SK-N-SH (cell line): ENCODE results near the gene HIPK1. TPM values are rescaled to one million over a fixed set of nuclear protein-coding genes. Genes with fewer than 3 reads are reported as not detected.

Experiments used
- CTCF ChIA-PET: fragments of 300-600, 350-600 bp; formaldehyde crosslinking; extraction: SDS; loops from one replicate; lab custom pipeline; 2021; lab: Yijun Ruan, JAX
- POLR2A ChIA-PET: fragments of 350-600 bp; sonication (Branson Sonifier 250); formaldehyde crosslinking; extraction: SDS; loops from one replicate; lab custom pipeline; 2020; ENCODE audit warnings: antibody characterized with exemption, inconsistent platforms; lab: Yijun Ruan, JAX
- DNase-seq: peaks from one replicate; pipeline ENCODE4 v3.0.0; 2012
- H2AFZ ChIP-seq: fragments of 200-600 bp; sonication (generic); 2 replicates; pipeline ENCODE4 v1.8.1; 2016; ENCODE audit warnings: antibody characterized with exemption, mild to moderate bottlenecking, low read depth
- H3F3A ChIP-seq: fragments of 200-600 bp; sonication (generic); replicated peaks from 2 replicates; pipeline ENCODE3; 2016; ENCODE audit warnings: antibody characterized with exemption, mild to moderate bottlenecking; ENCODE audit not compliant: insufficient read depth
- H3K27ac ChIP-seq, 2 experiments: fragments of 200-500 bp in 1 of 2; fragments of 200-600 bp in 1 of 2; sonication (Bioruptor generic) in 1 of 2; sonication (generic), shearing (Covaris generic) in 1 of 2; 2 replicates each; pipeline versions ENCODE4 v1.5.1 to v1.6.1; 2014 to 2016; ENCODE audit warnings: low read depth in 2 of 2, inconsistent platforms in 1 of 2, low read length in 1 of 2, mild to moderate bottlenecking in 1 of 2, mixed read lengths in 1 of 2
- H3K27me3 ChIP-seq: fragments of 200-600 bp; sonication (generic), shearing (Covaris generic); 2 replicates; pipeline ENCODE4 v1.6.1; 2016; ENCODE audit warnings: mixed run types; ENCODE audit not compliant: insufficient read depth
- H3K36me3 ChIP-seq, 2 experiments: fragments of 200-500 bp in 1 of 2; fragments of 200-600 bp in 1 of 2; sonication (Bioruptor generic) in 1 of 2; sonication (generic) in 1 of 2; replicated peaks in 1 of 2; 2 replicates each; pipeline versions ENCODE3 to v1.5.1; 2014 to 2016; ENCODE audit warnings: low read length in 1 of 2, mild to moderate bottlenecking in 1 of 2; ENCODE audit not compliant: insufficient read depth in 2 of 2, control insufficient read depth in 1 of 2
- H3K4me1 ChIP-seq, 2 experiments: fragments of 200-500 bp in 1 of 2; fragments of 200-600 bp in 1 of 2; sonication (Bioruptor generic) in 1 of 2; sonication (generic), shearing (Covaris generic) in 1 of 2; 2 replicates each; pipeline versions ENCODE4 v1.5.1 to v1.6.1; 2014 to 2016; ENCODE audit warnings: low read depth in 1 of 2, low read length in 1 of 2, mixed run types in 1 of 2; ENCODE audit not compliant: insufficient read depth in 2 of 2, control insufficient read depth in 1 of 2
- H3K4me2 ChIP-seq: fragments of 200-600 bp; sonication (generic), shearing (Covaris generic); 2 replicates; pipeline ENCODE4 v1.6.1; 2017; ENCODE audit warnings: mixed run types
- H3K4me3 ChIP-seq, 2 experiments: fragments of 200-500 bp in 1 of 2; fragments of 200-600 bp in 1 of 2; sonication (Bioruptor generic) in 1 of 2; sonication (generic), shearing (Covaris generic) in 1 of 2; 2 replicates each; pipeline versions ENCODE4 v1.5.1 to v1.8.1; 2014 to 2016; ENCODE audit warnings: low read depth in 2 of 2, inconsistent platforms in 1 of 2, low read length in 1 of 2, mild to moderate bottlenecking in 1 of 2, mixed read lengths in 1 of 2, moderate library complexity in 1 of 2
- H3K79me2 ChIP-seq: fragments of 200-600 bp; sonication (generic); 2 replicates; pipeline ENCODE4 v1.8.1; 2017; ENCODE audit warnings: mild to moderate bottlenecking; ENCODE audit not compliant: insufficient read depth
- H3K9ac ChIP-seq: fragments of 200-600 bp; sonication (generic); 2 replicates; pipeline ENCODE4 v1.6.1; 2017; ENCODE audit warnings: mixed run types
- H3K9me2 ChIP-seq: fragments of 200-600 bp; sonication (generic); 2 replicates; pipeline ENCODE4 v1.6.1; 2017; ENCODE audit warnings: mixed run types
- H3K9me3 ChIP-seq: fragments of 200-600 bp; sonication (generic); 2 replicates; pipeline ENCODE4 v1.6.1; 2017; ENCODE audit warnings: mixed run types, mild to moderate bottlenecking, moderate library complexity
- H4K20me1 ChIP-seq: fragments of 200-600 bp; sonication (generic); 2 replicates; pipeline ENCODE4 v1.6.1; 2017; ENCODE audit warnings: mild to moderate bottlenecking, mixed run types; ENCODE audit not compliant: insufficient read depth
- CHD2 ChIP-seq: fragments of 150-350 bp; IDR thresholded peaks from 2 replicates; pipeline ENCODE4 v1.6.1; 2018; ENCODE audit warnings: low read length; ENCODE audit not compliant: partially characterized antibody
- ELF1 ChIP-seq: IDR thresholded peaks from 2 replicates; pipeline ENCODE4 v1.4.0; 2012
- EP300 ChIP-seq, 2 experiments: IDR thresholded peaks; 2 replicates each; pipeline versions ENCODE4 v1.4.0 to v1.6.1; 2012; ENCODE audit warnings: borderline replicate concordance in 1 of 2, low read depth in 1 of 2, low read length in 1 of 2
- EZH2phosphoT487 ChIP-seq: fragments of 200-600 bp; sonication (generic); IDR thresholded peaks from 2 replicates; pipeline ENCODE4 v1.6.1; 2017; ENCODE audit warnings: low read depth, mixed run types, mild to moderate bottlenecking, antibody characterized with exemption, moderate library complexity, borderline replicate concordance
- FOSL2 ChIP-seq: IDR thresholded peaks from 2 replicates; pipeline ENCODE4 v1.4.0; 2012; ENCODE audit warnings: low read depth, mild to moderate bottlenecking, moderate library complexity, borderline replicate concordance
- GABPA ChIP-seq: IDR thresholded peaks from 2 replicates; pipeline ENCODE4 v1.4.0; 2012; ENCODE audit warnings: low read depth, mild to moderate bottlenecking
- MEF2A ChIP-seq: IDR thresholded peaks from 2 replicates; pipeline ENCODE4 v1.4.0; 2012; ENCODE audit warnings: low read depth, borderline replicate concordance
- MXI1 ChIP-seq: IDR thresholded peaks from 2 replicates; pipeline ENCODE4 v1.6.1; 2012; ENCODE audit warnings: mild to moderate bottlenecking, low read depth, low read length, improper control_type of control experiment
- NFIC ChIP-seq: IDR thresholded peaks from 2 replicates; pipeline ENCODE4 v1.4.0; 2012; ENCODE audit warnings: borderline replicate concordance
- POLR2AphosphoS5 ChIP-seq: IDR thresholded peaks from 2 replicates; pipeline ENCODE4 v1.6.1; 2012; ENCODE audit warnings: low read depth, low read length
- RAD21 ChIP-seq: IDR thresholded peaks from 2 replicates; pipeline ENCODE4 v1.6.1; 2012; ENCODE audit warnings: mild to moderate bottlenecking, low read length
- RFX5 ChIP-seq: IDR thresholded peaks from 2 replicates; pipeline ENCODE4 v1.6.1; 2012; ENCODE audit warnings: mild to moderate bottlenecking, improper control_type of control experiment, low read length
- RXRA ChIP-seq: IDR thresholded peaks from 2 replicates; pipeline ENCODE4 v1.4.0; 2012; ENCODE audit warnings: low read depth, mild to moderate bottlenecking, borderline replicate concordance
- SMC3 ChIP-seq: IDR thresholded peaks from 2 replicates; pipeline ENCODE4 v1.6.1; 2012; ENCODE audit warnings: low read depth, low read length, improper control_type of control experiment
- TAF1 ChIP-seq: IDR thresholded peaks from 2 replicates; pipeline ENCODE4 v1.6.1; 2012; ENCODE audit warnings: low read depth, mild to moderate bottlenecking, low read length, moderate library complexity, borderline replicate concordance
- TCF12 ChIP-seq: IDR thresholded peaks from 2 replicates; pipeline ENCODE4 v1.4.0; 2012
- USF1 ChIP-seq: IDR thresholded peaks from 2 replicates; pipeline ENCODE4 v1.4.0; 2012; ENCODE audit warnings: low read depth, borderline replicate concordance
- YY1 ChIP-seq: IDR thresholded peaks from 2 replicates; pipeline ENCODE4 v1.4.0; 2012; ENCODE audit warnings: low read depth, mild to moderate bottlenecking
- ZBTB33 ChIP-seq: IDR thresholded peaks from 2 replicates; pipeline ENCODE4 v1.4.0; 2012; ENCODE audit warnings: low read depth, borderline replicate concordance
- WGBS: methylation state at CpG from one replicate; pipeline ENCODE4 v1.1.6; 2017; ENCODE audit warnings: low lambda C conversion rate; 5-methylcytosine and 5-hydroxymethylcytosine counted together
- polyA plus RNA-seq, 3 experiments: library from polyadenylated mRNA; depleted of rRNA; stranded (reverse); fragments of >200 nt; gene quantifications; 2 replicates each; pipeline ENCODE4 v1.2.3, GENCODE V29; 2012

The HIPK1 gene
- polyA plus RNA-seq, 1 of the 3 experiments (the other 2 are of a cell fraction) = 7.1 TPM

GRCh38 chr1:113957984-113958383, 28.9 kb downstream of the HIPK1 start:
- no peak overlapping the region for H3K9ac ChIP-seq
- TF ChIP-seq MXI1 (no peak), EZH2phosphoT487 (no peak), MEF2A (no peak), ELF1 (no peak), FOSL2 (no peak), YY1 (no peak), CHD2 (no peak), TCF12 (no peak), TAF1 (no peak), NFIC (no peak), ZBTB33 (no peak), USF1 (no peak), SMC3 (no peak), RXRA (no peak), POLR2AphosphoS5 (no peak), RAD21 (no peak), GABPA (no peak), EP300 (IDR thresholded peaks at IDR 0.05; ENCODE audit: borderline replicate concordance in 1 of 2, low read depth in 1 of 2, low read length in 1 of 2) (no peak), RFX5 (no peak)
- no peaks in the 10 kb centered on the region for H3K9me2 ChIP-seq
- no peak overlapping the region for H3K4me3 ChIP-seq
- no peak overlapping the region for H3K4me2 ChIP-seq
- peaks cover 65 to 70% of the 10 kb centered on the region in 2 experiments for H3K36me3 ChIP-seq
- no peaks in the 10 kb centered on the region; a peak in 1 of 4 replicates for H3K4me1 ChIP-seq
- no peak for DNase-seq
- H3K27me3 ChIP-seq = no peaks in the 10 kb centered on the region
- no peaks in the 10 kb centered on the region for H3K9me3 ChIP-seq
- no peaks in the 10 kb centered on the region for H4K20me1 ChIP-seq
- no peak overlapping the region for H2AFZ ChIP-seq
- no peaks in the 10 kb centered on the region for H3F3A ChIP-seq
- H3K27ac ChIP-seq = no peak overlapping the region
- H3K79me2 ChIP-seq = peaks cover 3% of the 10 kb centered on the region; the same call in 1 of the 2 replicates
- POLR2A ChIA-PET = no interaction called here
- CTCF ChIA-PET = interaction anchor here (1.2 to 1.4 kb wide), 3 partner anchors 9 to 22 kb away, joined by 3 to 5 read pairs (median 3); no protein-coding TSS in a partner anchor
- WGBS = 77% methylated on average over 1 of the region's 1 CpG
